ENCODE results near the gene ZBTB33.

ZBTB33 gene

GRCh38 chrX:120305531-120306141, 55.0 kb downstream of the ZBTB33 start:
- no peak for DNase-seq

DNA sequence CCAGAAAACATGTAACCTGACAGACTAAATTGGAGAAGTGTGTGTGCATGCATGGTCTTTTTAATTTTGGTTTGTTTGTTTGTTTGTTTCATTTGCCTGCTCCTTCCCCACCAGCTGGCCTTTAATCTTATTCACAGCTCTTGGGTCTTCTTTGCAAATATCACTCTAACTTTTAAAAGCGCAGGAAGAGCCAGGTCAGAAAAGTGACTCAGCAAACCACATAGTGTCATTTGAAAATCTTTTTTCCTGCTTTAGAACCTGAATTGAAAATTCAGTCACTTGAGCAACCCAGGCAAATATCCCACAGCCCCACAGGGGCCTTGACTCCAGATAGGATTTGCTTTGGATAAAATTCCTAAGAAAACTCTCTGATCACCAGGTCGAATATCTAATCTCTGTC, 56.0 kb downstream of the ZBTB33 start:
- no peak for DNase-seq

Data from activated gamma-delta T cell (primary cell).